NCI-H774 (cell line): Measurements from ENCODE around the gene PTGES2.

Experiments used
- DNase-seq: peaks from one replicate; lab custom pipeline; 2025; lab: John Stamatoyannopoulos, UW

The PTGES2 gene

GRCh38 chr9:128127568-128127989 lies at the start of gene PTGES2:
Gene PTGES2, minus strand, starts transcription at chr9:128127729. Its CDS starts 12 bp downstream, at chr9:128127717.
- peak; percentile 85 for DNase-seq

DNA sequence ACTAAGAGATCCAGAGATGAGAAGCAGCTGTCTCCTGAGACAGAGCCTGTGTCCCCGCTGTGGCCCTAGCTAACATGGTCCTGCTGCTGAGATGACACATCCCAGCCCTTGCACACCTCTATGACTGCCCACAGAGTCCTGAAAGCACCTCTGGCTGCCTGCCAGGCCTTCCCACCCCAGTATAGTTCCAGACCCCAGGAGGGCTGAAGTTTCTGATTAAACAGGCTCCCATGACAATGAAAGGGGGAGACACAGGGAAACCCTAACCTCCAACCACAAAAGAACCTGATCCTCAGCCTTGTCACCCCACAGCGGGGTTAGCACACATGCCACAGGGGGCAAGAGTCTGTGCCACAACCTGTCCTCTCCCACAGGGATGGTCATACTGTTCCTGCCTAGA lies 48.2 kb upstream of the PTGES2 start:
- no peak for DNase-seq

- DNase-seq: no peak
These were observed 47.6 kb upstream of the PTGES2 start for GRCh38 chr9:128175102-128175563.

GRCh38 chr9:128174062-128174461 lies 46.5 kb upstream of the PTGES2 start:
- DNase-seq: no peak

- no peak for DNase-seq
These were observed 42.4 kb upstream of the PTGES2 start for GRCh38 chr9:128169925-128170324.

- no peak for DNase-seq
These were observed 42.0 kb upstream of the PTGES2 start for GRCh38 chr9:128169492-128169891.

DNA sequence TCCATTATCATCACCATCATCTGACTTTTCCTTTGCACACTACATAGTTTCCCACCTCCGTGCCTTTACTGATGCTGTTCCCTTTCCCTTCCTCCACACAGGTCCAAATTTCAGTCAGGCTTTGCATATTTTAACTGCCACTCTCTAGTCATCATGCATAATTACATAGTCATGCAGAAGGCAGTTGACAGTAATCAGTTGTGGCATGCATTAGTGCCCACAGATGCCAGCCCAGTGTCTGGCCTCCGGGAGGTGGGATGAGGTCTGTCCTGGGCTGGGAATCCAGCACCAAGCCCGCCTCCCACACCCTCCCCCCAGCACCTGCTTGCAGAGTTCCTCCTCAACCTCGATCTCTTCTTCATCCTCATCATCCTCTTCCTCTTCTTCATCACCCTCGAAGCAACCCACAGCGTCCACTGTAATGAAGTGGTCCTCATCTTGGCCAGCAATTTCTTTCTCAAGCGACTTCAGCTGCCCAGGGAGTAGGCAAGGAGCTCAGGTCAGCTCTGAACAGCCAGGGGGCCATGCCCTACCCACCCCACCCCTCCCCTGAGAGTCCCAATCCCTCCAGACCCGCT lies 41.3 kb upstream of the PTGES2 start:
- no peak for DNase-seq

DNA sequence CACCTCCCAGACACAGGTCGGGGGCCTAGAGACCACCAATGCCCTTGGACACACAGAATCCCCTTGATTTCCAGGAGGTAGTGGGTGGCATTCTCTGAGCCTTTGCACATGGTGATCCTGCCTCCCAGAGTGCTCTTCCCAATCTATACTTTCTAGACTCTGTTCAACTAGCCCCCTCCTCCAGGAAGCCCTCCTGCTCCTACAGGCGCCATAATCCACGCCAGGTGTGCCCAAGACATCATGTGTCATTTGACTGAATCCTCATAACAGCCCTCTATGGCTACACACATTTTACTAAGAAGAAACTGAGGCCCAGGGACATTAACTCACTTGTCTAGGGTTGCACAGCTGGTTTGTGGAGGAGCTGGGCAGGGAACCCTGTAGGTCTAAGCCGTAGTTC lies 39.7 kb upstream of the PTGES2 start:
- no peak for DNase-seq

GRCh38 chr9:128166169-128166568 lies 38.6 kb upstream of the PTGES2 start:
- DNase-seq: no peak

DNA sequence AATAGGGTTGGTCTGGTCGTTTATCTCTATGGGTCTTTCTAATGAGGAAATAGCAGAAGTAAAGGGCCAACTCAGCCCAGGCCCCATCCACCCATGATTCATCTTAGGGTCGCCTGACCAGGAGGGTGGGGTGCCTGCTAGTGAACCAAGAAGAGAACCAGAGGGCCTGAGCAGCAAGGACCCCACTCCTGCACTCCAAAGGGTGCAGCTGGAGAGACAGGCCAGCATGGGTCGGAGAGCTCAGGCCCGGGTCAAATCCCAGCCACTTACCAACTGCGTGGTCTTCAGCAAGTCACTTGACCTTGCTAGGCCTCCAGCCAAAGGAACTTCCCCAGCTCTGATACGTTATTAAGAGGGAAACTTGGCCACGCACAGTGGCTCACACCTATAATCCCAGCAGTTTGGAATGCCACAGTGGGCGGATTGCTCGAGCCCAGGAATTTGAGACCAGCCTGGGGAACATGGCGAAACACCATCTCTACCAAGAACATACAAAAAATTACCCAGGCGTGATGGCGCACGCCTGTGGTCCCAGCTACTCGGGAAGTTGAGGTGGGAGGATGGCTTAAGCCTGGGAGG lies 36.9 kb upstream of the PTGES2 start:
- no peak for DNase-seq

GRCh38 chr9:128163523-128164306 lies 36.2 kb upstream of the PTGES2 start:
- no peak for DNase-seq

GRCh38 chr9:128163027-128163515 lies 35.5 kb upstream of the PTGES2 start:
- no peak for DNase-seq

DNA sequence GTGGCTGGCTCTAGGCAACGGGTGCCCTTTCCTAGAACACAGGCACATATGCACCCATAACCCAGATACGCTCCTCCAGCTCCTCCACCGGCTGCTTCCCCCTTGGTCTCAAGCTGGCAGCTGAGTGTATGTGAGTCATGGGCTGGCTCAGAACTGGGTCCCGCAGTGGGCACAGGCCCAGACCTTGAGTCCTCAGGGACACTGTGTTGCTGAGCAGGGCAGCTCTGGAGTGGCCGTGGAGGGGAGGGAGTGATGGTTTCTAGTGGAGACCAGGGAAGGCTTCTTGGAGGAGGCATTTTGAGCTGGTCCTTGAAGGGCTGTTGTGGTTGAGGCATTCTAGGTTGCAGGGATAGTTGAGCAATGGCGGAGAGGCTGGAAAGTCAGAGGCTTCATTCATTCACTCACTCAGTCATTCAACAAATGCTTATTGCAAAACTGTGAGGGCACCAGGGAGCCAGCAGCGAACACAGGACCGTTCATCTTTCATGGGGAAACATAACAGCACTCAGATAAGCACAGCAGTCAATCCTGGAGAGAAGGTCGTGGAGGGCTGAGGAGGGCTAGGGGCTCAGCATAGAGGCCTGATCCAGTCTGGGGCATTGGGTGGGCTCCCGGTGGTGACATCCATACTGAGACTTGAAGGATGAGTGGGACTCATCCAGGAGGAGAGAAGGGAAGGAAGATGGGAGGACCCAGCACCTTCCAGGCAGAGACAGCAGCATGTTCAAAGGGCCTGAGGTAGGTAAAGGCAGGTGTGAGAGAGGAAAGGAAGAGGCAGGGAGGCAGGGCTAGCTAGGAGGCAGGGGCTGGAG lies 34.9 kb upstream of the PTGES2 start:
- DNase-seq: no peak

DNA sequence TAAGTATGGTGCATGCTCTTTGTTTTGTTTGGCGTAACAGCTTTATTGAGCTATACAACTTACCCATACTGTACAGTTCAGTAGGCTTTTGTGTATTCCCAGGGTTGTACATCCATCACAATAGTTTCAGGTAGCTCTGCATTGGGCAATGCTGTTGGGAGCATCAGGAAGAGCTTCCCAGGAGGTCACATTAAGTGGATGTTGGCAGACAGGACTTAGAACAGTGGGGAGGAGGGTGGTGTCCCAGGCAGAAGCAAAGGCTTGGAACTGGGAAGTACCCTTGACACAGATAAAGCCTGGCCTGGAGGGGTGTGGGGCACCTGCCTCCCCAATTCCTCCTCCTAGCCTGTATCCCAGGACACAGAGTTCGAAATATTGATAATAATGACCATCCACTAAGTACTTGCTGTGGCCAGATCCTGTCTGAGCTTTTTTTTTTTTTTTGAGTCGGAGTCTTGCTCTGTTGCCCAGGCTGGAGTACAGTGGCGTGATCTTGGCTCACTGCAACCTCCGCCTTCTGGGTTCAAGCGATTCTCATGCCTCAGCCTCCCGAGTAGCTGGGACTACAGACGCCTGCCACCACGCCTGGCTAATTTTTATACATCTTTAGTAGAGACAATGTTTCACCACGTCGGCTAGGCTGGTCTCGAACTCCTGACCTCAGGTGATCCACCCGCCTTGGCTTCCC lies 33.8 kb upstream of the PTGES2 start:
- DNase-seq: no peak

DNA sequence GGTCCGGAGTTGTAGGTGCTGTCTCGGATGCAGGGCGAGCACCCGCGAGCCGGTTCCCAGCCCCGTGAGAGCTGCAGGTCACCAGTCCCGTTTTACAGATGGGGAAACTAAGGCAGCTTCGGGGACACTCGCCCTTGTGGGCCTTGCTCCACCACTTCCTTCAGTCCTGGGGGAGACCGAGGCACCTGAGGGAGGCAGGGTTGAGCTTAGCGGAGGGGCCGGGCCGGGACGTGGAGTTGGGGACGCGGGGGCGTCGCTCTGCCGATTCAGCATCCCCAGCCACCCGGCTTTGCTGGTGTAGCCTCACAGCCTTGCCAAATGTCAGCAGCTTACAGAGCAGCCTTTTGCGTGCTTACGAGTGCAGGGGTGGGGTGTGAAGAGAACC lies 33.1 kb upstream of the PTGES2 start:
- DNase-seq: no peak

- DNase-seq: peak; percentile 95
These were observed 32.5 kb upstream of the PTGES2 start, which contains the start of gene BBLN for GRCh38 chr9:128159784-128160602. Gene BBLN, plus strand, starts transcription at chr9:128160265. Its CDS starts 143 bp downstream, at chr9:128160408.

- no peak for DNase-seq
These were observed 31.9 kb upstream of the PTGES2 start for GRCh38 chr9:128159522-128159783.

GRCh38 chr9:128155736-128156500 lies 28.4 kb upstream of the PTGES2 start:
- no peak for DNase-seq

- DNase-seq: no peak
These were observed 26.6 kb upstream of the PTGES2 start for GRCh38 chr9:128153947-128154695.
